Psoas muscle (tissue), 8 donors: ENCODE measurements around the gene GK. TPM values are rescaled to one million over a fixed set of nuclear protein-coding genes. Genes with fewer than 3 reads are reported as not detected.
A peak's percentile ranks its signal among the peaks of the same experiment; 100 is the strongest.
"Not testable (repeated sequence)": the region's sequence is repeated elsewhere in the genome, so short reads cannot be mapped to it uniquely, and the experiment has no call there.

Experiments used
- ATAC-seq, 4 donors: fragments of 200-7000 bp; cut with Tn5 transposase; one replicate each; pipeline ENCODE4 v1.9.1; 2020; ENCODE audit warnings: moderate library complexity in 3 of 4, mild to moderate bottlenecking in 2 of 4
- DNase-seq, 2 donors: peaks; one replicate each; pipeline ENCODE4 v3.0.0-alpha.2; 2020
- H3K27ac ChIP-seq: fragments of 200-600 bp; one replicate; pipeline ENCODE4 v1.8.0; 2022
- H3K27me3 ChIP-seq, 3 donors: fragments of 200-600 bp in 1 of 3; one replicate each; pipeline versions ENCODE4 v1.6.1 to v1.8.0; 2013 to 2022; ENCODE audit warnings: low read length in 2 of 3, mild to moderate bottlenecking in 2 of 3, moderate library complexity in 1 of 3; ENCODE audit not compliant: insufficient read depth in 3 of 3
- H3K36me3 ChIP-seq, 2 donors: fragments of 200-600 bp in 1 of 2; one replicate each; pipeline versions ENCODE4 v1.6.1 to v1.8.0; 2013 to 2022; ENCODE audit warnings: low read depth in 1 of 2, mild to moderate bottlenecking in 1 of 2, moderate library complexity in 1 of 2; ENCODE audit not compliant: insufficient read depth in 1 of 2
- H3K4me1 ChIP-seq: fragments of 200-600 bp; one replicate; pipeline ENCODE4 v1.8.0; 2022
- H3K4me3 ChIP-seq: fragments of 200-600 bp; one replicate; pipeline ENCODE4 v1.8.0; 2022; ENCODE audit warnings: mild to moderate bottlenecking
- H3K9me3 ChIP-seq: fragments of 200-600 bp; one replicate; pipeline ENCODE4 v1.8.0; 2022
- WGBS, 3 donors: extraction: QIAGEN DNeasy Blood & Tissue Kit; methylation state at CpG; one replicate each; pipeline versions ENCODE4 v1.1.6 to v1.1.7; 2013; 5-methylcytosine and 5-hydroxymethylcytosine counted together
- intact Hi-C, 2 donors: fragments of 100-400 bp; cut with DNase I; formaldehyde crosslinking; loops; one replicate each; pipeline versions ENCODE4 v1.11.0 to v1.14.2; 2022
- polyA plus RNA-seq, 3 donors: library from polyadenylated mRNA; stranded (reverse); fragments of 200-250 nt; gene quantifications; one replicate each; pipeline ENCODE4 v1.2.3, GENCODE V29; 2013
- total RNA-seq, 4 donors: library from RNA; stranded (reverse); fragmentation: NEBNext Ultra II Directional in 2 of 4; extraction: Animal tissue kit (Norgen Biotek cat#: 25700) in 2 of 4; gene quantifications; one replicate each; pipeline versions ENCODE4 v1.2.1 to v1.2.4, GENCODE V29; 2021 to 2023
- TF ChIP-seq, protein P1 (sequence below): fragments of 200-600 bp; IDR thresholded peaks from one replicate; pipeline ENCODE4 v1.8.0; 2022; ENCODE audit warnings: antibody characterized with exemption
- donor health status: healthy with polysubstance abuse.
- donor health status: DM: no; HTN: no; CAD: no; lungs with moderate emphysema.
- donor health status: Bipolar disorder and iron deficiency.
- donor health status: healthy.
- donor health status: DM: yes; HTN: yes; CAD: no.
- donor health status: DM: no; HTN: no; CAD: no.
- donor health status: DM: no; HTN: no; CAD: no.
- donor health status: DM: yes; HTN: yes; CAD: no.

Gene GK
- total and polyA plus RNA-seq, 7 donors, result 1.1 to 5.2 (median 4.2) TPM

- H3K36me3 ChIP-seq, result no peaks in the 10 kb centered on the region
- TF ChIP-seq, protein P1, sequence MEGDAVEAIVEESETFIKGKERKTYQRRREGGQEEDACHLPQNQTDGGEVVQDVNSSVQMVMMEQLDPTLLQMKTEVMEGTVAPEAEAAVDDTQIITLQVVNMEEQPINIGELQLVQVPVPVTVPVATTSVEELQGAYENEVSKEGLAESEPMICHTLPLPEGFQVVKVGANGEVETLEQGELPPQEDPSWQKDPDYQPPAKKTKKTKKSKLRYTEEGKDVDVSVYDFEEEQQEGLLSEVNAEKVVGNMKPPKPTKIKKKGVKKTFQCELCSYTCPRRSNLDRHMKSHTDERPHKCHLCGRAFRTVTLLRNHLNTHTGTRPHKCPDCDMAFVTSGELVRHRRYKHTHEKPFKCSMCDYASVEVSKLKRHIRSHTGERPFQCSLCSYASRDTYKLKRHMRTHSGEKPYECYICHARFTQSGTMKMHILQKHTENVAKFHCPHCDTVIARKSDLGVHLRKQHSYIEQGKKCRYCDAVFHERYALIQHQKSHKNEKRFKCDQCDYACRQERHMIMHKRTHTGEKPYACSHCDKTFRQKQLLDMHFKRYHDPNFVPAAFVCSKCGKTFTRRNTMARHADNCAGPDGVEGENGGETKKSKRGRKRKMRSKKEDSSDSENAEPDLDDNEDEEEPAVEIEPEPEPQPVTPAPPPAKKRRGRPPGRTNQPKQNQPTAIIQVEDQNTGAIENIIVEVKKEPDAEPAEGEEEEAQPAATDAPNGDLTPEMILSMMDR, result no peak
- DNase-seq, result peak; percentile 93 to 96
- no peaks in the 10 kb centered on the region for H3K4me1 ChIP-seq
- intact Hi-C loops, result no loop called here
- no peaks in the 10 kb centered on the region for H3K27me3 ChIP-seq
- H3K9me3 ChIP-seq, result no peaks in the 10 kb centered on the region
- 0 to 26% (median 1%) methylated on average over 33 to 65 of the region's 65 CpGs for WGBS, 3 donors
- H3K27ac ChIP-seq, result peak overlapping the region; percentile 71
- H3K4me3 ChIP-seq, result peak overlapping the region; percentile 76
- ATAC-seq, result peak; percentile 96 to 98 (median 96)
Observed at GRCh38 chrX:30652527-30653414, 452 bp upstream of the GK start.

DNA sequence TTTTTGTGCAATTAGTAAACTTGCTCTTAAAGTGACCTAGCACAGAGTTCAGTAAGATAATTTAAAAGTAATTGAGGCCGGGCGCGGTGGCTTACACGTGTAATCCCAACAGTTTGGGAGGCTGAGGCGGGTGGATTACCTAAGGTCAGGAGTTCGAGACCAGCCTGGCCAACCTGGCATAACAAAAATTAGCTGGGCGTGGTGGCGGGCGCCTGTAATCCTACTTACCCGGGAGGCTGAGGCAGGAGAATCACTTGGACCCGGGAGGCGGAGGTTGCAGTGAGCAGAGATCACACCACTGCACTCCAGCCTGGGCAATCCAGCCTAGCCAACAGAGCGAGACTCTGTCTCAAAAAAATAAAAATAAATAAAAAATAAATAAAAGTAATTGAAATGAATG lies 1.2 kb downstream of the GK start:
- WGBS, 3 donors, result 79 to 93% (median 84%) methylated on average over 13 of the region's 13 CpGs
- H3K4me1 ChIP-seq, DNase-seq, H3K27me3 ChIP-seq, ATAC-seq, H3K36me3 ChIP-seq, intact Hi-C loops, H3K9me3 ChIP-seq: not testable (repeated sequence)
- Histone ChIP-seq H3K27ac (peak overlapping the region; percentile 71), H3K4me3 (peak overlapping the region; percentile 76)

GRCh38 chrX:30654989-30655607 lies 1.9 kb downstream of the GK start:
- Histone ChIP-seq H3K27ac (no peak overlapping the region), H3K36me3 (no peaks in the 10 kb centered on the region), H3K27me3 (no peaks in the 10 kb centered on the region), H3K9me3 (no peaks in the 10 kb centered on the region), H3K4me1 (no peaks in the 10 kb centered on the region), H3K4me3 (no peak overlapping the region)
- intact Hi-C loops, result no loop called here
- ATAC-seq (no peak), DNase-seq (no peak)
- WGBS, 3 donors, result 57 to 59% (median 59%) methylated on average over 2 of the region's 2 CpGs
- TF ChIP-seq, protein P1, result no peak

- WGBS, 3 donors, result 70 to 75% (median 74%) methylated on average over 3 of the region's 3 CpGs
- ATAC-seq, result no peak
- intact Hi-C loops, result no loop called here
- no peaks in the 10 kb centered on the region for H3K4me1 ChIP-seq
- TF ChIP-seq, protein P1, result no peak
- no peaks in the 10 kb centered on the region for H3K36me3 ChIP-seq
- H3K27ac ChIP-seq, result no peak overlapping the region
- no peaks in the 10 kb centered on the region for H3K27me3 ChIP-seq
- H3K9me3 ChIP-seq, result no peaks in the 10 kb centered on the region
- no peak for DNase-seq
- no peak overlapping the region for H3K4me3 ChIP-seq
Observed at GRCh38 chrX:30655991-30656390, 2.8 kb downstream of the GK start.
